ENCODE results near the gene STK17A. TPM values are rescaled to one million over a fixed set of nuclear protein-coding genes. Genes with fewer than 3 reads are reported as not detected.
"Not testable (repeated sequence)": the region's sequence is repeated elsewhere in the genome, so short reads cannot be mapped to it uniquely, and the experiment has no call there.

STK17A gene
- total RNA-seq, 1 donor from 2014 or later, result 30.8 TPM

GRCh38 chr7:43624156-43624555, 41.2 kb downstream of the STK17A start:
- Mint-ChIP-seq H3K27me3 (no peaks in the 10 kb centered on the region), H3K27ac (no peak overlapping the region), H3K9me3 (no peaks in the 10 kb centered on the region), H3K36me3 (ENCODE audit: low read depth) (peaks cover 69% of the 10 kb centered on the region), H3K4me1 (peaks cover 61% of the 10 kb centered on the region), H3K4me3 (no peak overlapping the region)
- intact Hi-C loops (cut with micrococcal nuclease), result no loop called here
- DNase-seq, result no peak

GRCh38 chr7:43625453-43625852, 42.5 kb downstream of the STK17A start:
- Mint-ChIP-seq H3K9me3 (no peaks in the 10 kb centered on the region), H3K27ac (peak overlapping the region; percentile 71), H3K4me1 (peaks cover 66% of the 10 kb centered on the region), H3K4me3 (peak overlapping the region; percentile 6), H3K36me3 (ENCODE audit: low read depth) (peaks cover 74% of the 10 kb centered on the region), H3K27me3 (no peaks in the 10 kb centered on the region)
- intact Hi-C loops (cut with micrococcal nuclease), result no loop called here
- peak; percentile 74 for DNase-seq

- Mint-ChIP-seq H3K4me1 (peaks cover 62% of the 10 kb centered on the region), H3K36me3 (ENCODE audit: low read depth) (peaks cover 76% of the 10 kb centered on the region), H3K27me3 (no peaks in the 10 kb centered on the region), H3K4me3 (no peak overlapping the region), H3K27ac (peak overlapping the region; percentile 13), H3K9me3 (no peaks in the 10 kb centered on the region)
- intact Hi-C loops (cut with micrococcal nuclease), result no loop called here
- DNase-seq, result no peak
Measured at GRCh38 chr7:43625980-43626379, 43.1 kb downstream of the STK17A start.

- H3K4me3 Mint-ChIP-seq, result no peak overlapping the region
- H3K4me1 Mint-ChIP-seq, result peaks cover 62% of the 10 kb centered on the region
- DNase-seq, result no peak
- intact Hi-C loops (cut with micrococcal nuclease), result no loop called here
- H3K27me3 Mint-ChIP-seq, result no peaks in the 10 kb centered on the region
- no peak overlapping the region for H3K27ac Mint-ChIP-seq
- peaks cover 78% of the 10 kb centered on the region for H3K36me3 Mint-ChIP-seq (ENCODE audit: low read depth)
- H3K9me3 Mint-ChIP-seq, result no peaks in the 10 kb centered on the region
Measured at GRCh38 chr7:43626695-43627094, 43.8 kb downstream of the STK17A start.

GRCh38 chr7:43627798-43628197, 44.9 kb downstream of the STK17A start:
- not testable (repeated sequence) for H3K27ac Mint-ChIP-seq, H3K9me3 Mint-ChIP-seq
- peaks cover 58% of the 10 kb centered on the region for H3K4me1 Mint-ChIP-seq

GRCh38 chr7:43628431-43628830, 45.5 kb downstream of the STK17A start:
- no peak overlapping the region for H3K27ac Mint-ChIP-seq

More at GRCh38 chr7:43627798-43628197, 44.9 kb downstream of the STK17A start:
- DNase-seq; intact Hi-C loops (cut with micrococcal nuclease); H3K27me3 Mint-ChIP-seq; H3K4me3 Mint-ChIP-seq: not testable (repeated sequence)
- H3K36me3 Mint-ChIP-seq (ENCODE audit: low read depth), result peaks cover 78% of the 10 kb centered on the region

GRCh38 chr7:43629857-43630256, 46.9 kb downstream of the STK17A start:
- intact Hi-C loops (cut with micrococcal nuclease), result no loop called here
- no peak overlapping the region for H3K27ac Mint-ChIP-seq
- H3K36me3 Mint-ChIP-seq (ENCODE audit: low read depth), result peaks cover 80% of the 10 kb centered on the region

More at GRCh38 chr7:43628431-43628830, 45.5 kb downstream of the STK17A start:
- Mint-ChIP-seq H3K4me1 (peaks cover 60% of the 10 kb centered on the region), H3K9me3 (no peaks in the 10 kb centered on the region), H3K4me3 (no peak overlapping the region), H3K27me3 (no peaks in the 10 kb centered on the region), H3K36me3 (ENCODE audit: low read depth) (peaks cover 80% of the 10 kb centered on the region)
- DNase-seq, result no peak
- intact Hi-C loops (cut with micrococcal nuclease), result no loop called here

GRCh38 chr7:43630482-43630881, 47.6 kb downstream of the STK17A start:
- Mint-ChIP-seq H3K4me1 (peaks cover 58% of the 10 kb centered on the region), H3K4me3 (no peak overlapping the region), H3K36me3 (ENCODE audit: low read depth) (peaks cover 81% of the 10 kb centered on the region), H3K27ac (no peak overlapping the region), H3K27me3 (no peaks in the 10 kb centered on the region), H3K9me3 (no peaks in the 10 kb centered on the region)
- DNase-seq, result no peak
- intact Hi-C loops (cut with micrococcal nuclease), result no loop called here

More at GRCh38 chr7:43629857-43630256, 46.9 kb downstream of the STK17A start:
- Mint-ChIP-seq H3K27me3 (no peaks in the 10 kb centered on the region), H3K9me3 (no peaks in the 10 kb centered on the region), H3K4me1 (peaks cover 58% of the 10 kb centered on the region), H3K4me3 (no peak overlapping the region)
- no peak for DNase-seq

- H3K27ac Mint-ChIP-seq, result peak overlapping the region; percentile 60
- peak overlapping the region; percentile 5 for H3K4me3 Mint-ChIP-seq
- no peak for DNase-seq
- peaks cover 80% of the 10 kb centered on the region for H3K36me3 Mint-ChIP-seq (ENCODE audit: low read depth)
- H3K4me1 Mint-ChIP-seq, result peaks cover 57% of the 10 kb centered on the region
- intact Hi-C loops (cut with micrococcal nuclease), result no loop called here
- no peaks in the 10 kb centered on the region for H3K27me3 Mint-ChIP-seq
- no peaks in the 10 kb centered on the region for H3K9me3 Mint-ChIP-seq
Measured at GRCh38 chr7:43631559-43631958, 48.7 kb downstream of the STK17A start.

- Mint-ChIP-seq H3K4me1 (peaks cover 61% of the 10 kb centered on the region), H3K27me3 (no peaks in the 10 kb centered on the region), H3K36me3 (ENCODE audit: low read depth) (peaks cover 81% of the 10 kb centered on the region), H3K9me3 (no peaks in the 10 kb centered on the region), H3K4me3 (no peak overlapping the region), H3K27ac (peak overlapping the region; percentile 75)
- intact Hi-C loops (cut with micrococcal nuclease), result no loop called here
- no peak for DNase-seq
Measured at GRCh38 chr7:43632746-43633145, 49.8 kb downstream of the STK17A start.

GRCh38 chr7:43634384-43634783, 51.5 kb downstream of the STK17A start:
- peaks cover 73% of the 10 kb centered on the region for H3K36me3 Mint-ChIP-seq (ENCODE audit: low read depth)
- no peaks in the 10 kb centered on the region for H3K27me3 Mint-ChIP-seq
- H3K4me1 Mint-ChIP-seq, result peaks cover 55% of the 10 kb centered on the region
- H3K9me3 Mint-ChIP-seq, result no peaks in the 10 kb centered on the region
- intact Hi-C loops (cut with micrococcal nuclease), result no loop called here
- no peak for DNase-seq
- H3K4me3 Mint-ChIP-seq, result no peak overlapping the region
- H3K27ac Mint-ChIP-seq, result no peak overlapping the region

- DNase-seq, result no peak
- Mint-ChIP-seq H3K4me1 (peaks cover 64% of the 10 kb centered on the region), H3K9me3 (no peaks in the 10 kb centered on the region), H3K27ac (no peak overlapping the region), H3K4me3 (no peak overlapping the region), H3K36me3 (ENCODE audit: low read depth) (peaks cover 81% of the 10 kb centered on the region), H3K27me3 (no peaks in the 10 kb centered on the region)
- intact Hi-C loops (cut with micrococcal nuclease), result no loop called here
Measured at GRCh38 chr7:43636093-43636492, 53.2 kb downstream of the STK17A start.

GRCh38 chr7:43637114-43637806, 54.4 kb downstream of the STK17A start:
- DNase-seq, result no peak
- Mint-ChIP-seq H3K4me3 (peak overlapping the region; percentile 9), H3K9me3 (no peaks in the 10 kb centered on the region), H3K36me3 (ENCODE audit: low read depth) (peaks cover 74% of the 10 kb centered on the region), H3K27ac (peak overlapping the region; percentile 87), H3K4me1 (peaks cover 55% of the 10 kb centered on the region), H3K27me3 (no peaks in the 10 kb centered on the region)
- intact Hi-C loops (cut with micrococcal nuclease), result no loop called here

- Mint-ChIP-seq H3K27ac (no peak overlapping the region), H3K36me3 (ENCODE audit: low read depth) (peaks cover 69% of the 10 kb centered on the region), H3K9me3 (no peaks in the 10 kb centered on the region), H3K4me3 (no peak overlapping the region), H3K27me3 (no peaks in the 10 kb centered on the region), H3K4me1 (peaks cover 57% of the 10 kb centered on the region)
- intact Hi-C loops (cut with micrococcal nuclease), result no loop called here
- DNase-seq, result no peak
Measured at GRCh38 chr7:43639858-43640491, 57.1 kb downstream of the STK17A start.

All from activated CD4-positive, alpha-beta T cell treated with anti-CD3 and anti-CD28 coated beads, Interleukin-2, amount 10 ng/mL, durations not matched to agents 24 days and 14 days (primary cell).